Neural crest cell (in vitro differentiated cells): ENCODE results near the gene TEDC1. TPM values are rescaled to one million over a fixed set of nuclear protein-coding genes. Genes with fewer than 3 reads are reported as not detected.

Experiments
- DNase-seq: peaks from one replicate; pipeline ENCODE4 v3.0.0; 2021; ENCODE audit warnings: low read depth, mixed read lengths, low spot score
- H3K27ac Mint-ChIP-seq: one replicate; pipeline ENCODE4 v1.8.0; 2021; ENCODE audit warnings: mild to moderate bottlenecking, mixed read lengths; ENCODE audit not compliant: unreplicated experiment
- H3K27me3 Mint-ChIP-seq: 2 replicates; pipeline ENCODE4 v1.8.0; 2021; ENCODE audit warnings: low read depth, mild to moderate bottlenecking, mixed read lengths
- H3K36me3 Mint-ChIP-seq: 2 replicates; pipeline ENCODE4 v1.8.0; 2021; ENCODE audit warnings: low read depth, mild to moderate bottlenecking, mixed read lengths
- H3K4me1 Mint-ChIP-seq: 2 replicates; pipeline ENCODE4 v1.8.0; 2021; ENCODE audit warnings: mixed read lengths
- H3K4me3 Mint-ChIP-seq: one replicate; pipeline ENCODE4 v1.8.0; 2021; ENCODE audit warnings: mild to moderate bottlenecking, mixed read lengths
- H3K9me3 Mint-ChIP-seq: 2 replicates; pipeline ENCODE4 v1.8.0; 2021; ENCODE audit warnings: mixed read lengths
- total RNA-seq: library from RNA; stranded (reverse); gene quantifications from 2 replicates; pipeline ENCODE4 v1.2.1, GENCODE V29; 2021
- TF ChIP-seq, protein P1 (sequence below): fragments of 200-600 bp; sonication (generic); conservative IDR thresholded peaks from 2 replicates; pipeline ENCODE4 v1.5.0; 2021; ENCODE audit warnings: antibody characterized with exemption, mild to moderate bottlenecking

The TEDC1 gene
- total RNA-seq, 1 donor from 2014 or later: 44.9 TPM

- Mint-ChIP-seq H3K36me3 (no peaks in the 10 kb centered on the region), H3K9me3 (no peaks in the 10 kb centered on the region), H3K27me3 (no peaks in the 10 kb centered on the region), H3K4me3 (no peak overlapping the region), H3K4me1 (no peaks in the 10 kb centered on the region), H3K27ac (no peak overlapping the region)
- no peak for DNase-seq
- TF ChIP-seq, protein P1, sequence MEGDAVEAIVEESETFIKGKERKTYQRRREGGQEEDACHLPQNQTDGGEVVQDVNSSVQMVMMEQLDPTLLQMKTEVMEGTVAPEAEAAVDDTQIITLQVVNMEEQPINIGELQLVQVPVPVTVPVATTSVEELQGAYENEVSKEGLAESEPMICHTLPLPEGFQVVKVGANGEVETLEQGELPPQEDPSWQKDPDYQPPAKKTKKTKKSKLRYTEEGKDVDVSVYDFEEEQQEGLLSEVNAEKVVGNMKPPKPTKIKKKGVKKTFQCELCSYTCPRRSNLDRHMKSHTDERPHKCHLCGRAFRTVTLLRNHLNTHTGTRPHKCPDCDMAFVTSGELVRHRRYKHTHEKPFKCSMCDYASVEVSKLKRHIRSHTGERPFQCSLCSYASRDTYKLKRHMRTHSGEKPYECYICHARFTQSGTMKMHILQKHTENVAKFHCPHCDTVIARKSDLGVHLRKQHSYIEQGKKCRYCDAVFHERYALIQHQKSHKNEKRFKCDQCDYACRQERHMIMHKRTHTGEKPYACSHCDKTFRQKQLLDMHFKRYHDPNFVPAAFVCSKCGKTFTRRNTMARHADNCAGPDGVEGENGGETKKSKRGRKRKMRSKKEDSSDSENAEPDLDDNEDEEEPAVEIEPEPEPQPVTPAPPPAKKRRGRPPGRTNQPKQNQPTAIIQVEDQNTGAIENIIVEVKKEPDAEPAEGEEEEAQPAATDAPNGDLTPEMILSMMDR: no peak
Measured at GRCh38 chr14:105460616-105461015, 30.4 kb upstream of the TEDC1 start.

GRCh38 chr14:105461903-105462302 lies 29.1 kb upstream of the TEDC1 start:
- DNase-seq: no peak
- Mint-ChIP-seq H3K4me3 (peak overlapping the region; percentile 57), H3K27ac (no peak overlapping the region), H3K9me3 (no peaks in the 10 kb centered on the region), H3K36me3 (no peaks in the 10 kb centered on the region), H3K27me3 (no peaks in the 10 kb centered on the region), H3K4me1 (no peaks in the 10 kb centered on the region)
- TF ChIP-seq, protein P1: no peak

- Mint-ChIP-seq H3K9me3 (no peaks in the 10 kb centered on the region), H3K27ac (no peak overlapping the region), H3K36me3 (no peaks in the 10 kb centered on the region), H3K27me3 (no peaks in the 10 kb centered on the region), H3K4me3 (no peak overlapping the region), H3K4me1 (no peaks in the 10 kb centered on the region)
- TF ChIP-seq, protein P1: no peak
- no peak for DNase-seq
Measured at GRCh38 chr14:105464501-105464900, 26.5 kb upstream of the TEDC1 start.

GRCh38 chr14:105465209-105466031 lies 25.6 kb upstream of the TEDC1 start:
- Mint-ChIP-seq H3K27ac (no peak overlapping the region), H3K4me1 (no peaks in the 10 kb centered on the region), H3K36me3 (no peaks in the 10 kb centered on the region), H3K4me3 (no peak overlapping the region), H3K27me3 (no peaks in the 10 kb centered on the region), H3K9me3 (no peaks in the 10 kb centered on the region)
- DNase-seq: no peak
- TF ChIP-seq, protein P1: no peak

DNA sequence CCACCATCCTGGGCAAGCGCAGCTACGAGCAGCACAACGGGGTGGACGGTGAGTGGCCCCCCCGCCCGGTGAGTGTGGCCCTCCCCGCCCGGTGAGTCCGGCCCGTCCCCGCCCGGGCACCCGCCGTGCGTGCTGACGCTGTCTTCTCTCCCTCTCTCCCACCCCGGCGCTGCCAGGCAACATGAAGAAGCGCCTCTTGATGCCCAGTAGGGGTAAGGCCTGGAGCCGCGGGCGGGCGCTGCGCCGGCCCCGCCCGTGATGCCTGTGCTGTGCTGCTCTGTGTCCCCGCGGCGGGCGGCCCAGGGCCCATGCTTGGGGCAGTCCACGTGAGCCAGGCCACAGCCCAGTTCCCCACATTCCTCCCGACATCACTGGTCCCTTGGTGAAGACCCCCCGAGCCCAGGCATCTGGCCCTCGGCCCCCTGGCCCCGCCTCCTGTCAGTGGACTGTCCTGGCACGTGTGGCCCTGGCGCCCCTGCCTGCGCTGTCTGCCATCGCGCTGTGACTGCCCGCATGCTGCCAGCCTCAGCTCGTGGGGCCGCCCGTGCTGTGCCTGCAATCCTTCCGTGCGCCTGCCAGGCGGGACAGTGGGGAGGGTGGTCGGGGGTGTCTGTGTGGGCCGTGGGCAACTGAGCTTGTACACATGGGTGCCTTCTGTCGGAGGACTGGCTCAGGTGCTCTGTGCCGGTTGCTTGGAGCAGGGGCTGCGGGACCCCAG lies 24.4 kb upstream of the TEDC1 start:
- no peak overlapping the region for H3K27ac Mint-ChIP-seq
- no peak for DNase-seq
- no peaks in the 10 kb centered on the region for H3K36me3 Mint-ChIP-seq
- H3K9me3 Mint-ChIP-seq: no peaks in the 10 kb centered on the region
- TF ChIP-seq, protein P1: no peak
- no peaks in the 10 kb centered on the region for H3K27me3 Mint-ChIP-seq
- H3K4me1 Mint-ChIP-seq: no peaks in the 10 kb centered on the region
- H3K4me3 Mint-ChIP-seq: no peak overlapping the region
